WTC11 (cell line): Measurements from ENCODE around the gene ERICH6B.

ENCODE experiments used
- CTCF ChIP-seq: fragments of 200-600 bp; IDR thresholded peaks from 2 replicates; pipeline ENCODE4 v1.8.0; 2022; ENCODE audit warnings: antibody characterized with exemption
- E2F4 ChIP-seq: sonication (generic); formaldehyde crosslinking; IDR thresholded peaks from 2 replicates; pipeline ENCODE4 v1.8.1; 2022; ENCODE audit warnings: low read depth, mild to moderate bottlenecking, moderate library complexity, missing genetic modification reagents, borderline replicate concordance
- NFE2L1 ChIP-seq: sonication (generic); formaldehyde crosslinking; IDR thresholded peaks from 2 replicates; pipeline ENCODE4 v1.8.1; 2023; ENCODE audit warnings: missing genetic modification reagents
- NR3C1 ChIP-seq: sonication (generic); formaldehyde crosslinking; conservative IDR thresholded peaks from 2 replicates; pipeline ENCODE4 v1.8.1; 2023; ENCODE audit warnings: low read depth, mild to moderate bottlenecking, missing genetic modification reagents
- TCF7 ChIP-seq: sonication (generic); formaldehyde crosslinking; IDR thresholded peaks from 2 replicates; pipeline ENCODE4 v1.8.0; 2022; ENCODE audit warnings: mild to moderate bottlenecking, low read depth, missing genetic modification reagents, moderate library complexity

- no peak for TF ChIP-seq CTCF
- TF ChIP-seq TCF7 (CRISPR knock-in tag): no peak
- no peak for TF ChIP-seq E2F4
- TF ChIP-seq NR3C1 (CRISPR knock-in tag): no peak
- TF ChIP-seq NFE2L1 (CRISPR knock-in tag): no peak
Observed at GRCh38 chr13:45595965-45596364, 19.6 kb downstream of the ERICH6B start.
